HG03139 (cell line): ENCODE measurements around the gene VTN.
"Not testable (repeated sequence)": the region's sequence is repeated elsewhere in the genome, so short reads cannot be mapped to it uniquely, and the experiment has no call there.

Experiments used
- ATAC-seq: cut with Tn5 transposase; IDR thresholded peaks from one replicate; pipeline ENCODE4 v1.9.1; 2021; ENCODE audit not compliant: unreplicated experiment

The VTN gene

GRCh38 chr17:28344011-28344410 is 26.1 kb downstream of the VTN start:
- no peak for ATAC-seq

GRCh38 chr17:28343491-28343932 is 26.6 kb downstream of the VTN start:
- ATAC-seq = no peak

- no peak for ATAC-seq
These were observed 27.8 kb downstream of the VTN start for GRCh38 chr17:28342313-28342712.

GRCh38 chr17:28341516-28341915 is 28.6 kb downstream of the VTN start:
- no peak for ATAC-seq

- no peak for ATAC-seq
These were observed 29.7 kb downstream of the VTN start for GRCh38 chr17:28340374-28340773.

GRCh38 chr17:28339431-28339830 is 30.7 kb downstream of the VTN start:
- no peak for ATAC-seq

- not testable (repeated sequence) for ATAC-seq
These were observed 31.3 kb downstream of the VTN start for GRCh38 chr17:28338769-28339212.

- no peak for ATAC-seq
These were observed 31.9 kb downstream of the VTN start for GRCh38 chr17:28338056-28338768.

GRCh38 chr17:28335959-28336871 is 33.9 kb downstream of the VTN start:
- no peak for ATAC-seq

GRCh38 chr17:28335201-28335958 is 34.7 kb downstream of the VTN start, which contains the start of the genes IFT20 and TNFAIP1:
IFT20 (minus strand) TSS chr17:28335472; CDS start chr17:28331985, 3,487 bp downstream.
TNFAIP1 (plus strand) TSS chr17:28335761; CDS start chr17:28339522, 3,761 bp downstream.
- ATAC-seq = peak; percentile 92

- no peak for ATAC-seq
These were observed 35.4 kb downstream of the VTN start for GRCh38 chr17:28334666-28335200.

GRCh38 chr17:28334171-28334570 is 35.9 kb downstream of the VTN start:
- no peak for ATAC-seq

GRCh38 chr17:28333083-28333746 is 36.9 kb downstream of the VTN start:
- ATAC-seq = no peak

GRCh38 chr17:28331891-28332420 is 38.2 kb downstream of the VTN start:
- no peak for ATAC-seq

- no peak for ATAC-seq
These were observed 39.4 kb downstream of the VTN start for GRCh38 chr17:28330671-28331070.

GRCh38 chr17:28328325-28328724 is 41.8 kb downstream of the VTN start:
- ATAC-seq = no peak

GRCh38 chr17:28327709-28328108 is 42.4 kb downstream of the VTN start:
- no peak for ATAC-seq

- no peak for ATAC-seq
These were observed 43.0 kb downstream of the VTN start for GRCh38 chr17:28327031-28327607.

- ATAC-seq = no peak
These were observed 44.0 kb downstream of the VTN start for GRCh38 chr17:28326114-28326513.

- ATAC-seq = no peak
These were observed 44.9 kb downstream of the VTN start for GRCh38 chr17:28325211-28325610.
